ENCODE results near the gene USP14.
"Not testable (repeated sequence)": the region's sequence is repeated elsewhere in the genome, so short reads cannot be mapped to it uniquely, and the experiment has no call there.

USP14 gene

GRCh38 chr18:158128-159036 is at the start of gene USP14:
Gene USP14, plus strand, starts transcription at chr18:158557. Its CDS starts 142 bp downstream, at chr18:158699.
- peak; percentile 96 for DNase-seq

- DNase-seq = not testable (repeated sequence)
Observed at GRCh38 chr18:108665-109063, 49.7 kb upstream of the USP14 start.

GRCh38 chr18:109130-109921 is 49.0 kb upstream of the USP14 start:
- DNase-seq = peak; percentile 28

GRCh38 chr18:109922-110261 is 48.5 kb upstream of the USP14 start:
- not testable (repeated sequence) for DNase-seq

GRCh38 chr18:110351-111201 is 47.8 kb upstream of the USP14 start:
- not testable (repeated sequence) for DNase-seq

- DNase-seq = peak; percentile 61
Observed at GRCh38 chr18:111306-112014, 46.9 kb upstream of the USP14 start.

- DNase-seq = not testable (repeated sequence)
Observed at GRCh38 chr18:112015-112733, 46.2 kb upstream of the USP14 start.

- not testable (repeated sequence) for DNase-seq
Observed at GRCh38 chr18:120539-121260, 37.7 kb upstream of the USP14 start.

- no peak for DNase-seq
Observed at GRCh38 chr18:135045-135444, 23.3 kb upstream of the USP14 start.

GRCh38 chr18:136433-136832 is 21.9 kb upstream of the USP14 start:
- no peak for DNase-seq

GRCh38 chr18:137327-137726 is 21.0 kb upstream of the USP14 start:
- DNase-seq = no peak

GRCh38 chr18:140670-141266 is 17.6 kb upstream of the USP14 start:
- DNase-seq = no peak

- DNase-seq = not testable (repeated sequence)
Observed at GRCh38 chr18:142624-143296, 15.6 kb upstream of the USP14 start.

- no peak for DNase-seq
Observed at GRCh38 chr18:148841-149240, 9.5 kb upstream of the USP14 start.

- peak; percentile 4 for DNase-seq
Observed at GRCh38 chr18:154151-154550, 4.2 kb upstream of the USP14 start.

- no peak for DNase-seq
Observed at GRCh38 chr18:155688-156087, 2.7 kb upstream of the USP14 start.

GRCh38 chr18:156514-157230 is 1.7 kb upstream of the USP14 start:
- no peak for DNase-seq

- DNase-seq = peak; percentile 4
Observed at GRCh38 chr18:159037-159652, 788 bp downstream of the USP14 start.

- DNase-seq = no peak
Observed at GRCh38 chr18:159933-160332, 1.6 kb downstream of the USP14 start.

Data from fibroblast of upper back skin (primary cell).